ENCODE data around the gene WDR77.

GRCh38 chr1:111463029-111463683 is 14.1 kb upstream of the WDR77 start:
- TF ChIP-seq EZH2 (IDR thresholded peaks at IDR 0.05; ENCODE audit: borderline replicate concordance): no peak
- no peak for TF ChIP-seq CTCF (IDR thresholded peaks at IDR 0.05; ENCODE audit: poor library complexity)
